Endodermal cell (in vitro differentiated cells): ENCODE measurements around the gene SYNPO2. TPM values are rescaled to one million over a fixed set of nuclear protein-coding genes. Genes with fewer than 3 reads are reported as not detected.

Experiments
- DNase-seq: peaks from one replicate; pipeline ENCODE4 v3.0.0-alpha.2; 2017
- H3K27ac ChIP-seq: 2 replicates; pipeline ENCODE4 v1.5.1; 2013; ENCODE audit warnings: mild to moderate bottlenecking, low read depth, low read length, moderate library complexity
- H3K27me3 ChIP-seq: 2 replicates; pipeline ENCODE4 v1.6.1; 2013; ENCODE audit warnings: mild to moderate bottlenecking, low read length, moderate library complexity; ENCODE audit not compliant: insufficient read depth, control insufficient read depth, poor library complexity, severe bottlenecking
- H3K36me3 ChIP-seq: 2 replicates; pipeline ENCODE4 v1.7.0; 2013; ENCODE audit warnings: mild to moderate bottlenecking, low read length, moderate library complexity; ENCODE audit not compliant: control insufficient read depth, insufficient read depth
- H3K4me1 ChIP-seq: one replicate; pipeline ENCODE4 v1.7.0; 2013; ENCODE audit warnings: low read length; ENCODE audit not compliant: control insufficient read depth, insufficient read depth
- H3K4me3 ChIP-seq: 2 replicates; pipeline ENCODE4 v1.5.1; 2013; ENCODE audit warnings: mild to moderate bottlenecking, low read length, moderate library complexity
- H3K9ac ChIP-seq: 2 replicates; pipeline ENCODE4 v1.6.1; 2013; ENCODE audit warnings: mild to moderate bottlenecking, low read length, moderate library complexity; ENCODE audit not compliant: poor library complexity, severe bottlenecking; ENCODE audit errors: extremely low read depth
- H3K9me3 ChIP-seq: 2 replicates; pipeline ENCODE4 v1.6.1; 2013; ENCODE audit warnings: mild to moderate bottlenecking, low read length, moderate library complexity; ENCODE audit not compliant: control insufficient read depth
- H3K27ac Mint-ChIP-seq: 2 replicates; pipeline ENCODE4 v1.8.0; 2020; ENCODE audit warnings: mixed read lengths
- H3K27me3 Mint-ChIP-seq: 2 replicates; pipeline ENCODE4 v1.8.0; 2021; ENCODE audit warnings: mild to moderate bottlenecking, mixed read lengths; ENCODE audit not compliant: insufficient read depth
- H3K36me3 Mint-ChIP-seq: 2 replicates; pipeline ENCODE4 v1.8.0; 2020; ENCODE audit warnings: low read depth, mixed read lengths
- H3K4me1 Mint-ChIP-seq: 2 replicates; pipeline ENCODE4 v1.8.0; 2020; ENCODE audit warnings: mixed read lengths
- H3K4me3 Mint-ChIP-seq: 2 replicates; pipeline ENCODE4 v1.8.0; 2020; ENCODE audit warnings: mild to moderate bottlenecking, moderate library complexity, mixed read lengths
- H3K9me3 Mint-ChIP-seq: 2 replicates; pipeline ENCODE4 v1.8.0; 2020; ENCODE audit warnings: mild to moderate bottlenecking, mixed read lengths
- CTCF ChIP-seq: fragments of 200-600 bp; sonication (generic); conservative IDR thresholded peaks from 2 replicates; pipeline ENCODE4 v1.5.0; 2021; ENCODE audit warnings: antibody characterized with exemption, mild to moderate bottlenecking
- WGBS, 2 experiments: methylation state at CpG; one replicate each; pipeline versions ENCODE4 v1.1.5 to v1.1.7; 2013; ENCODE audit warnings: missing lambda C conversion rate in 2 of 2, mixed read lengths in 1 of 2; ENCODE audit not compliant: insufficient coverage in 1 of 2, insufficient read length in 1 of 2; 5-methylcytosine and 5-hydroxymethylcytosine counted together
- total RNA-seq, 2 donors: library from RNA; stranded (reverse); fragmentation: NEBNext Ultra II Directional in 1 of 2; extraction: Animal tissue kit (Norgen Biotek cat#: 25700) in 1 of 2; gene quantifications; 2 replicates in 1 of 2; 3 replicates in 1 of 2; pipeline ENCODE4 v1.2.1, GENCODE V29; 2021

Gene SYNPO2
- total RNA-seq, 2 donors from 2014 or later, result 0.09 to 0.37 TPM

GRCh38 chr4:118920247-118920646 is 31.6 kb downstream of the SYNPO2 start:
- no peak for TF ChIP-seq CTCF
- H3K27ac ChIP-seq, result no peak overlapping the region
- H3K9ac ChIP-seq, result no peak overlapping the region
- H3K36me3 ChIP-seq, result no peaks in the 10 kb centered on the region
- H3K4me3 Mint-ChIP-seq, result no peak overlapping the region
- no peak overlapping the region for H3K4me3 ChIP-seq
- H3K4me1 ChIP-seq, result no peaks in the 10 kb centered on the region
- no peaks in the 10 kb centered on the region for H3K4me1 Mint-ChIP-seq
- no peaks in the 10 kb centered on the region for H3K27me3 ChIP-seq
- H3K27me3 Mint-ChIP-seq, result no peaks in the 10 kb centered on the region
- H3K9me3 Mint-ChIP-seq, result no peaks in the 10 kb centered on the region
- no peak for DNase-seq
- H3K9me3 ChIP-seq, result no peaks in the 10 kb centered on the region
- no peak overlapping the region for H3K27ac Mint-ChIP-seq
- WGBS, 2 experiments, result 98% methylated on average over 2 of the region's 2 CpGs; no CpG with 5 or more reads in 1 of the 2 experiments
- H3K36me3 Mint-ChIP-seq, result no peaks in the 10 kb centered on the region

DNA sequence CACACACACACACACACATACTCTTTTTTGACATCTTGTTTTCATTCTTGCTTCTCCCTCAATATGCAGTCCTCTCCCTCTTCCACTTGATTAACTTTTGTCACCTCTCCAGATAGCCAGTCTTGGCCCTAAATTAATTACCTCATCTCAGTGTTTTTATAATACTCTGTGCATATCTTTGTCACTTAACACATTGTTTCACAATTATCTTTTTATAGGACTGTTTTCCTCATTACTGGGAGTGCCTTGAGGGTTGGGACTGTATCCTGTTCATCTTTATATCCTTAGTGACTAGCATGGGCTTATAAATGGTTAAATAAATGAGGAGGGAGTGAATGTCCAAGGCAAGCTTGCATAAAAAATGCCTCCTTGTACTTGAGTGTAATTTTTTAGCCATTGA is 33.1 kb downstream of the SYNPO2 start:
- Mint-ChIP-seq H3K9me3 (no peaks in the 10 kb centered on the region), H3K4me3 (no peak overlapping the region), H3K27me3 (no peaks in the 10 kb centered on the region), H3K27ac (no peak overlapping the region), H3K36me3 (no peaks in the 10 kb centered on the region), H3K4me1 (no peaks in the 10 kb centered on the region)
- no peak for TF ChIP-seq CTCF
- no peak for DNase-seq
- no peak overlapping the region for H3K4me3 ChIP-seq
- no peaks in the 10 kb centered on the region for H3K4me1 ChIP-seq
- no peak overlapping the region for H3K9ac ChIP-seq
- H3K36me3 ChIP-seq, result no peaks in the 10 kb centered on the region
- no peaks in the 10 kb centered on the region for H3K9me3 ChIP-seq
- no peak overlapping the region for H3K27ac ChIP-seq
- no peaks in the 10 kb centered on the region for H3K27me3 ChIP-seq

- TF ChIP-seq CTCF, result no peak
- H3K27ac Mint-ChIP-seq, result no peak overlapping the region
- WGBS, 2 experiments, result 49% methylated on average over 3 of the region's 3 CpGs; no CpG with 5 or more reads in 1 of the 2 experiments
These were observed 35.2 kb downstream of the SYNPO2 start for GRCh38 chr4:118923891-118924290.

More at GRCh38 chr4:118923891-118924290, 35.2 kb downstream of the SYNPO2 start:
- DNase-seq, result no peak
- Histone ChIP-seq H3K9ac (no peak overlapping the region), H3K4me1 (no peaks in the 10 kb centered on the region), H3K9me3 (no peaks in the 10 kb centered on the region), H3K27ac (no peak overlapping the region), H3K27me3 (no peaks in the 10 kb centered on the region), H3K4me3 (no peak overlapping the region), H3K36me3 (no peaks in the 10 kb centered on the region)
- Mint-ChIP-seq H3K4me1 (no peaks in the 10 kb centered on the region), H3K36me3 (no peaks in the 10 kb centered on the region), H3K9me3 (no peaks in the 10 kb centered on the region), H3K27me3 (no peaks in the 10 kb centered on the region), H3K4me3 (no peak overlapping the region)
